Loucy (cell line): ENCODE results near the gene ILK.

Source experiments
- H2AFZ ChIP-seq: fragments of 200-600 bp; sonication (generic); 2 replicates; pipeline ENCODE4 v1.6.0; 2016; ENCODE audit warnings: antibody characterized with exemption, mild to moderate bottlenecking, low read length, moderate library complexity
- H3F3A ChIP-seq: fragments of 200-600 bp; 2 replicates; pipeline ENCODE4 v1.6.0; 2016; ENCODE audit warnings: antibody characterized with exemption, low read depth, mild to moderate bottlenecking
- H3K27me3 ChIP-seq: fragments of 200-600 bp; sonication (generic); 2 replicates; pipeline ENCODE4 v1.6.1; 2014; ENCODE audit warnings: low read length, mild to moderate bottlenecking; ENCODE audit not compliant: insufficient read depth, poor library complexity, severe bottlenecking
- H3K36me3 ChIP-seq: fragments of 200-600 bp; sonication (generic); 2 replicates; pipeline ENCODE4 v1.6.1; 2016; ENCODE audit warnings: low read length; ENCODE audit not compliant: insufficient read depth
- H3K4me1 ChIP-seq: fragments of 200-600 bp; sonication (generic); 2 replicates; pipeline ENCODE4 v1.5.1; 2014; ENCODE audit warnings: low read length, mild to moderate bottlenecking; ENCODE audit not compliant: insufficient read depth, poor library complexity, severe bottlenecking
- H3K4me2 ChIP-seq: fragments of 200-600 bp; sonication (generic); 2 replicates; pipeline ENCODE4 v1.6.0; 2014; ENCODE audit warnings: antibody characterized with exemption, low read length, low read depth, mild to moderate bottlenecking; ENCODE audit not compliant: poor library complexity, severe bottlenecking
- H3K4me3 ChIP-seq: fragments of 200-600 bp; sonication (generic); 2 replicates; pipeline ENCODE4 v1.5.1; 2014; ENCODE audit warnings: low read length, mild to moderate bottlenecking, mixed read lengths; ENCODE audit not compliant: poor library complexity, severe bottlenecking
- H3K79me2 ChIP-seq: fragments of 200-600 bp; sonication (generic); 2 replicates; pipeline ENCODE4 v1.6.1; 2014; ENCODE audit warnings: low read length; ENCODE audit not compliant: insufficient read depth
- H3K9ac ChIP-seq: fragments of 200-600 bp; sonication (generic); 2 replicates; pipeline ENCODE4 v1.6.0; 2014; ENCODE audit warnings: mild to moderate bottlenecking, low read depth, low read length, moderate library complexity; ENCODE audit not compliant: poor library complexity, severe bottlenecking
- H3K9me2 ChIP-seq: fragments of 200-600 bp; sonication (generic); replicated peaks from 2 replicates; pipeline ENCODE4 v1.6.1; 2016; ENCODE audit warnings: low read depth, low read length, mixed read lengths
- H3K9me3 ChIP-seq: fragments of 200-600 bp; sonication (generic); 2 replicates; pipeline ENCODE4 v1.6.1; 2014; ENCODE audit warnings: mild to moderate bottlenecking, antibody characterized with exemption, low read length, low read depth; ENCODE audit not compliant: insufficient read depth
- H4K20me1 ChIP-seq: fragments of 200-600 bp; sonication (generic); 2 replicates; pipeline ENCODE4 v1.6.0; 2014; ENCODE audit warnings: antibody characterized with exemption, low read length, mild to moderate bottlenecking; ENCODE audit not compliant: insufficient read depth, poor library complexity, severe bottlenecking
- EZH2phosphoT487 ChIP-seq: fragments of 200-600 bp; IDR thresholded peaks from 2 replicates; pipeline ENCODE4 v1.6.1; 2018; ENCODE audit warnings: antibody characterized with exemption, mild to moderate bottlenecking, moderate library complexity, borderline replicate concordance
- TF ChIP-seq, protein P1 (sequence below): fragments of 200-600 bp; sonication (generic); conservative IDR thresholded peaks from 2 replicates; pipeline ENCODE4 v1.5.1; 2014; ENCODE audit warnings: mild to moderate bottlenecking, antibody characterized with exemption, low read length

ILK gene

DNA sequence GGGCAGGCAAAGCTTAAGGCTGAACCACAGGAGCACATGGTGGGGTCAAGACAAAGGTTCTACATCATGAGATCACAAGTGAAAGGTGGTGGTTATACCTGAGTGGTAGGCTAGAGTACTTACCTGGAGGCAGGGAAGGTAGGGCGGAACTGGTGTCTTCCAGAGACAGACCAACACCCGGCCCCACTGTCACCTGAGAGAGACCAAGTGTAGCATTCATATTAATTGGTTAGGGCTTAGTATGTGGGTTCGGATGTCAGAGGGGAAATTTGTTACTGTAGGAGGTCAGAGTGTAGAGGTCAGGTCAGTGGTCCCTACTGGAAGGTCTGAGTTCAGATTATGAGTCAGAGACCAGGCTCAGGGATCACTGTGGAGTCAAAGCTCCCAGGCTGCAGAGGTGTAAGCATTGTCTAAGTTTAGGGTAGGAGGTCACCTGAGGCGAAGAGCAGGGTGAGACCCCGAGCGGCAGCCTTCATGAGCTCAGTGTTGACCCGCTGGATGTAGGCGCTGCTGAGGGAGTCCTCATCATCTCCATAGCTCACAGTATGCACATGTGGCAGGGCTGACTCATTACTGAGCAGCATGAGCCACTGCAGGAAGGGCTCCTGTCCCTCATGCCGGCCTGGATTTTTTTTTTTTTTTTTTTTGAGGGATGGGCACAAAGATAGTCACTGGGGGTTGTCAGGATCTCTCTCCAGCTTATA, 12.5 kb downstream of the ILK start:
- H2AFZ ChIP-seq: no peak overlapping the region
- H4K20me1 ChIP-seq: peaks cover 8% of the 10 kb centered on the region
- peaks cover 2% of the 10 kb centered on the region; the same call in 1 of the 2 replicates for H3F3A ChIP-seq
- peaks cover 2% of the 10 kb centered on the region; the same call in 1 of the 2 replicates for H3K36me3 ChIP-seq
- no peaks in the 10 kb centered on the region for H3K9me3 ChIP-seq
- no peaks in the 10 kb centered on the region for H3K9me2 ChIP-seq
- no peak overlapping the region for H3K4me3 ChIP-seq
- peaks cover 35% of the 10 kb centered on the region for H3K4me1 ChIP-seq
- TF ChIP-seq, protein P1, sequence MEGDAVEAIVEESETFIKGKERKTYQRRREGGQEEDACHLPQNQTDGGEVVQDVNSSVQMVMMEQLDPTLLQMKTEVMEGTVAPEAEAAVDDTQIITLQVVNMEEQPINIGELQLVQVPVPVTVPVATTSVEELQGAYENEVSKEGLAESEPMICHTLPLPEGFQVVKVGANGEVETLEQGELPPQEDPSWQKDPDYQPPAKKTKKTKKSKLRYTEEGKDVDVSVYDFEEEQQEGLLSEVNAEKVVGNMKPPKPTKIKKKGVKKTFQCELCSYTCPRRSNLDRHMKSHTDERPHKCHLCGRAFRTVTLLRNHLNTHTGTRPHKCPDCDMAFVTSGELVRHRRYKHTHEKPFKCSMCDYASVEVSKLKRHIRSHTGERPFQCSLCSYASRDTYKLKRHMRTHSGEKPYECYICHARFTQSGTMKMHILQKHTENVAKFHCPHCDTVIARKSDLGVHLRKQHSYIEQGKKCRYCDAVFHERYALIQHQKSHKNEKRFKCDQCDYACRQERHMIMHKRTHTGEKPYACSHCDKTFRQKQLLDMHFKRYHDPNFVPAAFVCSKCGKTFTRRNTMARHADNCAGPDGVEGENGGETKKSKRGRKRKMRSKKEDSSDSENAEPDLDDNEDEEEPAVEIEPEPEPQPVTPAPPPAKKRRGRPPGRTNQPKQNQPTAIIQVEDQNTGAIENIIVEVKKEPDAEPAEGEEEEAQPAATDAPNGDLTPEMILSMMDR: no peak
- TF ChIP-seq EZH2phosphoT487: no peak
- no peak overlapping the region for H3K9ac ChIP-seq
- H3K4me2 ChIP-seq: no peak overlapping the region
- peaks cover 15% of the 10 kb centered on the region for H3K79me2 ChIP-seq
- H3K27me3 ChIP-seq: no peaks in the 10 kb centered on the region

DNA sequence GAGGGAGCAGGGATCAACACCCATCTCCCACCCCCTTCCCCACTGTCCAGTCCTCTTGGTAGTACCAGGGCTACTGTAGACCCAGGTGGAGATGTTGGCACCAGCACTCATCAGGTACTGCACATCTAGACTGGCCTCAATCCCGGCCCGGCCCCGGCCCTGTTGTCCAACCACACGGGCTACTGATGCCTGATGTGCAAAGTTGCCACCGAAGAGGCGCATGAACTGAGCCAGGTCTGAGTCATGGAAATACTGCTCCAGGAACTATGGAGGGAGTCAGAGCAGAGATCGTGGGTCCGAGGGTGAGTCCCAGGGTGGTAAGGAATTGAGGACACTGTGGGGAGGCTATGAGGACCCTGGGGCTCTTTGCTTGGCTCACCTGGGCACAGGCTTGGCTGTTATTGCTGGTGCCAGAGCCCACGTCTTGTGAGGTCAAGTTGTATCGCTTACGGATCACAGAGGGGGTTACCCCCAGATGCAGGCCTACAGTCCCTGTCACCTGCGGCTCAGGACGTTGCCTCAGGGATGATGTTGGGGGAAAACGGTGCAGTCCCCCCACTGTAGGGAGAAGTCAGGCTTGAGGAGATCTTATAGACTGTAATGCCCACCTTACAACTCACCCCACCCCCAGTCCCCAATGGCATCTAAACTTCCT, 13.1 kb downstream of the ILK start:
- no peak overlapping the region for H3K9ac ChIP-seq
- peaks cover 31% of the 10 kb centered on the region for H3K4me1 ChIP-seq
- no peak overlapping the region for H3K4me3 ChIP-seq
- H3K79me2 ChIP-seq: peaks cover 8% of the 10 kb centered on the region; the same call in 1 of the 2 replicates
- peaks cover 1% of the 10 kb centered on the region for H4K20me1 ChIP-seq
- no peaks in the 10 kb centered on the region for H3K36me3 ChIP-seq
- H3K9me3 ChIP-seq: no peaks in the 10 kb centered on the region
- no peak for TF ChIP-seq EZH2phosphoT487
- TF ChIP-seq, protein P1: no peak
- H3K27me3 ChIP-seq: no peaks in the 10 kb centered on the region
- no peak overlapping the region for H3K4me2 ChIP-seq
- peaks cover 2% of the 10 kb centered on the region; the same call in 1 of the 2 replicates for H3F3A ChIP-seq
- H2AFZ ChIP-seq: no peak overlapping the region
- no peaks in the 10 kb centered on the region for H3K9me2 ChIP-seq

DNA sequence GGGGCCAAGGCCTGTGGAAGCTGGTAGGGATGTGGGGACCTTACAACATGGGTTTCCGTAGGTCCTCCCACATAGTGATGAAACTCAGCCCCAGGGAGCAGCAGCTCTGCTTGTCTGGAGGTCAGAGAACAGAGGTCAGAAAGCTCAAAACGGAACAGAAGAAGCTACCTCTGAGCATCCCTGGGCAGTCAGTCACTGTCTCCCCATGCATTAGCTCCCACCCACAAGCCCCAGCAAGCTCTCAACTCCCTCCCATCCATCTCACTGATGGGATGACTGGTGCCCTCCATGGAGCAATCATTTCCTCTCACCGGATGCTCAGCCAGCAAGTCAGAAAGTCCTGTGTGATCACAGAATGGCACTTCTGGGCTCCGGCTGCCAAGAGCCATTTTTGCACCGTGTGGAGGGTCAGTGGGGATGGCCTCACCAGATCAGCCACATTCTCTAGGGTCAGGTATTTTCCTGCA, 13.8 kb downstream of the ILK start:
- no peak overlapping the region for H3K9ac ChIP-seq
- H3K79me2 ChIP-seq: peaks cover 6% of the 10 kb centered on the region; the same call in 1 of the 2 replicates
- peaks cover 30% of the 10 kb centered on the region for H3K4me1 ChIP-seq
- H3K4me2 ChIP-seq: no peak overlapping the region
- H3K9me2 ChIP-seq: no peaks in the 10 kb centered on the region
- H4K20me1 ChIP-seq: no peaks in the 10 kb centered on the region
- H3K4me3 ChIP-seq: no peak overlapping the region
- peaks cover under 1% of the 10 kb centered on the region; the same call in 1 of the 2 replicates for H3F3A ChIP-seq
- no peaks in the 10 kb centered on the region for H3K36me3 ChIP-seq
- TF ChIP-seq, protein P1: no peak
- no peak for TF ChIP-seq EZH2phosphoT487
- H3K27me3 ChIP-seq: no peaks in the 10 kb centered on the region
- H3K9me3 ChIP-seq: no peaks in the 10 kb centered on the region
- no peak overlapping the region for H2AFZ ChIP-seq
